ENCODE results near the gene SWT1. TPM values are rescaled to one million over a fixed set of nuclear protein-coding genes. Genes with fewer than 3 reads are reported as not detected.

SWT1 gene
- polyA plus RNA-seq (2013, experiment 1 of 2) = 5.3 TPM
- 5.1 TPM for polyA plus RNA-seq (2013, experiment 2 of 2)

GRCh38 chr1:185156854-185157598, at the start of gene SWT1, which contains the start of gene TRMT1L:
TSS of gene SWT1 (plus strand) at chr1:185157167. CDS start at chr1:185160842, 3,675 bp downstream.
TSS of gene TRMT1L (minus strand) at chr1:185156953. CDS start at chr1:185156712, 241 bp downstream.
- H3K14ac ChIP-seq (ENCODE audit: low read length) = peak within 1 kb of the TSS; percentile 14
- no peak within 1 kb of the TSS for H2BK12ac ChIP-seq (ENCODE audit: low read length)
- H3K4me2 ChIP-seq (ENCODE audit: insufficient read depth, low read length, poor library complexity, severe bottlenecking) = peak within 1 kb of the TSS; percentile 79
- H3K9ac ChIP-seq (ENCODE audit: low read depth, low read length, poor library complexity) = peak within 1 kb of the TSS; percentile 87
- peak within 1 kb of the TSS; percentile 98 for H3K18ac ChIP-seq (ENCODE audit: low read length)
- peak within 1 kb of the TSS; percentile 93 for H3K27ac ChIP-seq (replicated peaks; ENCODE audit: low read length)
- H3K23ac ChIP-seq (ENCODE audit: low read depth, low read length, poor library complexity) = peak within 1 kb of the TSS; percentile 98
- peak within 1 kb of the TSS; percentile 90 for H2BK5ac ChIP-seq (ENCODE audit: low read length)
- H4K8ac ChIP-seq (ENCODE audit: low read depth, low read length) = no peak within 1 kb of the TSS
- WGBS, 2 donors (ENCODE audit: extremely low coverage in 2 of 2, insufficient read length in 2 of 2, insufficient replicate concordance in 1 of 2) = no CpG with 5 or more reads among the region's 63 CpGs
- peak within 1 kb of the TSS; percentile 70 to 96 for H3K4me3 ChIP-seq (ENCODE audit: low read length in 2 of 2)
- peaks cover 1% of the 10 kb centered on the region for H3K79me1 ChIP-seq (ENCODE audit: low read depth, low read length)
- H2AK5ac ChIP-seq (ENCODE audit: low read depth, low read length) = peak within 1 kb of the TSS; percentile 17
- H3K4me1 ChIP-seq (ENCODE audit: control insufficient read depth in 2 of 2, insufficient read depth in 1 of 2, low read depth in 1 of 2, low read length in 2 of 2) = peaks cover 2 to 7% of the 10 kb centered on the region in 2 donors
- H2BK15ac ChIP-seq (ENCODE audit: low read length) = peak within 1 kb of the TSS; percentile 59
- no peaks in the 10 kb centered on the region for H3K9me3 ChIP-seq (replicated peaks in 1 of 2; ENCODE audit: control insufficient read depth in 2 of 2, insufficient read depth in 1 of 2, low read depth in 1 of 2, low read length in 2 of 2)
- peak within 1 kb of the TSS; percentile 38 for H3K4ac ChIP-seq (ENCODE audit: low read length)
- H2AFZ ChIP-seq (ENCODE audit: low read length) = peak within 1 kb of the TSS; percentile 99
- H4K91ac ChIP-seq (ENCODE audit: low read depth, low read length, poor library complexity) = no peak within 1 kb of the TSS
- H3K27me3 ChIP-seq (ENCODE audit: control insufficient read depth in 3 of 3, insufficient read depth in 3 of 3, low read depth in 1 of 3, low read length in 3 of 3) = no peaks in the 10 kb centered on the region
- H2BK120ac ChIP-seq (ENCODE audit: low read depth, low read length) = no peak within 1 kb of the TSS
- peaks cover 0 to 2% of the 10 kb centered on the region in 2 donors for H3K36me3 ChIP-seq (replicated peaks in 1 of 2; ENCODE audit: control insufficient read depth in 2 of 2, insufficient read depth in 2 of 2, low read length in 2 of 2)
- DNase-seq (ENCODE audit: low spot score) = peak; percentile 98

GRCh38 chr1:185108321-185108720, 48.6 kb upstream of the SWT1 start:
- Histone ChIP-seq H3K9ac (ENCODE audit: low read depth, low read length, poor library complexity) (no peak overlapping the region), H3K23ac (ENCODE audit: low read depth, low read length, poor library complexity) (no peak overlapping the region), H3K4me1 (ENCODE audit: control insufficient read depth in 2 of 2, insufficient read depth in 1 of 2, low read depth in 1 of 2, low read length in 2 of 2) (no peaks in the 10 kb centered on the region), H2AK5ac (ENCODE audit: low read depth, low read length) (no peak overlapping the region), H3K27ac (replicated peaks; ENCODE audit: low read length) (no peak overlapping the region), H2BK12ac (ENCODE audit: low read length) (no peak overlapping the region), H2BK120ac (ENCODE audit: low read depth, low read length) (no peak overlapping the region), H4K91ac (ENCODE audit: low read depth, low read length, poor library complexity) (no peak overlapping the region), H3K27me3 (ENCODE audit: control insufficient read depth in 3 of 3, insufficient read depth in 3 of 3, low read depth in 1 of 3, low read length in 3 of 3) (no peaks in the 10 kb centered on the region), H3K4me3 (ENCODE audit: low read length in 2 of 2) (no peak overlapping the region), H4K8ac (ENCODE audit: low read depth, low read length) (no peak overlapping the region), H3K4me2 (ENCODE audit: insufficient read depth, low read length, poor library complexity, severe bottlenecking) (no peak overlapping the region), H2BK15ac (ENCODE audit: low read length) (no peak overlapping the region), H2BK5ac (ENCODE audit: low read length) (no peak overlapping the region), H3K36me3 (replicated peaks in 1 of 2; ENCODE audit: control insufficient read depth in 2 of 2, insufficient read depth in 2 of 2, low read length in 2 of 2) (peaks cover 0 to 14% of the 10 kb centered on the region in 2 donors), H2AFZ (ENCODE audit: low read length) (no peak overlapping the region), H3K4ac (ENCODE audit: low read length) (no peak overlapping the region), H3K79me1 (ENCODE audit: low read depth, low read length) (no peaks in the 10 kb centered on the region), H3K9me3 (replicated peaks in 1 of 2; ENCODE audit: control insufficient read depth in 2 of 2, insufficient read depth in 1 of 2, low read depth in 1 of 2, low read length in 2 of 2) (peaks cover 0 to 4% of the 10 kb centered on the region in 2 donors), H3K18ac (ENCODE audit: low read length) (no peak overlapping the region), H3K14ac (ENCODE audit: low read length) (no peak overlapping the region)
- no peak for DNase-seq (ENCODE audit: low spot score)

GRCh38 chr1:185110145-185110544, 46.8 kb upstream of the SWT1 start:
- peaks cover 0 to 4% of the 10 kb centered on the region in 2 donors for H3K9me3 ChIP-seq (replicated peaks in 1 of 2; ENCODE audit: control insufficient read depth in 2 of 2, insufficient read depth in 1 of 2, low read depth in 1 of 2, low read length in 2 of 2)
- no peak overlapping the region for H3K4me2 ChIP-seq (ENCODE audit: insufficient read depth, low read length, poor library complexity, severe bottlenecking)
- H3K79me1 ChIP-seq (ENCODE audit: low read depth, low read length) = no peaks in the 10 kb centered on the region
- H3K18ac ChIP-seq (ENCODE audit: low read length) = no peak overlapping the region
- no peak overlapping the region for H2AK5ac ChIP-seq (ENCODE audit: low read depth, low read length)
- no peak overlapping the region for H2BK15ac ChIP-seq (ENCODE audit: low read length)
- H2AFZ ChIP-seq (ENCODE audit: low read length) = no peak overlapping the region
- H3K4me3 ChIP-seq (ENCODE audit: low read length in 2 of 2) = no peak overlapping the region
- no peak overlapping the region for H3K9ac ChIP-seq (ENCODE audit: low read depth, low read length, poor library complexity)
- H2BK120ac ChIP-seq (ENCODE audit: low read depth, low read length) = no peak overlapping the region
- no peak overlapping the region for H2BK5ac ChIP-seq (ENCODE audit: low read length)
- H3K23ac ChIP-seq (ENCODE audit: low read depth, low read length, poor library complexity) = no peak overlapping the region
- DNase-seq (ENCODE audit: low spot score) = no peak
- no peak overlapping the region for H3K4ac ChIP-seq (ENCODE audit: low read length)
- H3K4me1 ChIP-seq (ENCODE audit: control insufficient read depth in 2 of 2, insufficient read depth in 1 of 2, low read depth in 1 of 2, low read length in 2 of 2) = no peaks in the 10 kb centered on the region
- no peak overlapping the region for H2BK12ac ChIP-seq (ENCODE audit: low read length)
- H3K27ac ChIP-seq (replicated peaks; ENCODE audit: low read length) = no peak overlapping the region
- no peak overlapping the region for H4K8ac ChIP-seq (ENCODE audit: low read depth, low read length)
- H3K36me3 ChIP-seq (replicated peaks in 1 of 2; ENCODE audit: control insufficient read depth in 2 of 2, insufficient read depth in 2 of 2, low read length in 2 of 2) = no peaks in the 10 kb centered on the region
- H4K91ac ChIP-seq (ENCODE audit: low read depth, low read length, poor library complexity) = no peak overlapping the region
- no peak overlapping the region for H3K14ac ChIP-seq (ENCODE audit: low read length)
- no peaks in the 10 kb centered on the region for H3K27me3 ChIP-seq (ENCODE audit: control insufficient read depth in 3 of 3, insufficient read depth in 3 of 3, low read depth in 1 of 3, low read length in 3 of 3)

GRCh38 chr1:185111873-185112272, 45.1 kb upstream of the SWT1 start:
- no peak overlapping the region for H2BK12ac ChIP-seq (ENCODE audit: low read length)

More at GRCh38 chr1:185111873-185112272, 45.1 kb upstream of the SWT1 start:
- no peak overlapping the region for H2AK5ac ChIP-seq (ENCODE audit: low read depth, low read length)
- H3K18ac ChIP-seq (ENCODE audit: low read length) = no peak overlapping the region
- H4K8ac ChIP-seq (ENCODE audit: low read depth, low read length) = no peak overlapping the region
- no peak overlapping the region for H3K23ac ChIP-seq (ENCODE audit: low read depth, low read length, poor library complexity)
- no peak overlapping the region for H3K4me2 ChIP-seq (ENCODE audit: insufficient read depth, low read length, poor library complexity, severe bottlenecking)
- H2BK120ac ChIP-seq (ENCODE audit: low read depth, low read length) = no peak overlapping the region
- no peaks in the 10 kb centered on the region for H3K79me1 ChIP-seq (ENCODE audit: low read depth, low read length)
- no peak overlapping the region for H3K14ac ChIP-seq (ENCODE audit: low read length)
- DNase-seq (ENCODE audit: low spot score) = no peak
- no peak overlapping the region for H2BK5ac ChIP-seq (ENCODE audit: low read length)
- H3K27me3 ChIP-seq (ENCODE audit: control insufficient read depth in 3 of 3, insufficient read depth in 3 of 3, low read depth in 1 of 3, low read length in 3 of 3) = no peaks in the 10 kb centered on the region
- no peak overlapping the region for H2BK15ac ChIP-seq (ENCODE audit: low read length)
- H3K9me3 ChIP-seq (replicated peaks in 1 of 2; ENCODE audit: control insufficient read depth in 2 of 2, insufficient read depth in 1 of 2, low read depth in 1 of 2, low read length in 2 of 2) = peaks cover 0 to 4% of the 10 kb centered on the region in 2 donors
- no peaks in the 10 kb centered on the region for H3K4me1 ChIP-seq (ENCODE audit: control insufficient read depth in 2 of 2, insufficient read depth in 1 of 2, low read depth in 1 of 2, low read length in 2 of 2)
- no peak overlapping the region for H3K9ac ChIP-seq (ENCODE audit: low read depth, low read length, poor library complexity)
- no peaks in the 10 kb centered on the region for H3K36me3 ChIP-seq (replicated peaks in 1 of 2; ENCODE audit: control insufficient read depth in 2 of 2, insufficient read depth in 2 of 2, low read length in 2 of 2)
- no peak overlapping the region for H3K27ac ChIP-seq (replicated peaks; ENCODE audit: low read length)
- H4K91ac ChIP-seq (ENCODE audit: low read depth, low read length, poor library complexity) = no peak overlapping the region
- H2AFZ ChIP-seq (ENCODE audit: low read length) = no peak overlapping the region
- no peak overlapping the region for H3K4ac ChIP-seq (ENCODE audit: low read length)
- H3K4me3 ChIP-seq (ENCODE audit: low read length in 2 of 2) = no peak overlapping the region

All from neuronal stem cell (in vitro differentiated cells).